H1 (cell line): ENCODE measurements around the gene DTNB.

Experiments
- GABPA ChIP-seq: IDR thresholded peaks from 2 replicates; pipeline ENCODE4 v1.6.1; 2011; ENCODE audit warnings: mild to moderate bottlenecking, low read length, moderate library complexity, borderline replicate concordance; ENCODE audit not compliant: insufficient read depth
- MAFK ChIP-seq: IDR thresholded peaks from 2 replicates; pipeline ENCODE4 v1.6.1; 2012; ENCODE audit warnings: low read depth, mild to moderate bottlenecking, improper control_type of control experiment, low read length
- POLR2A ChIP-seq, 2 experiments: IDR thresholded peaks; 1 replicate in 1 of 2; 2 replicates in 1 of 2; pipeline ENCODE4 v1.6.1; 2011; ENCODE audit warnings: low read depth in 2 of 2, low read length in 2 of 2, mild to moderate bottlenecking in 2 of 2; ENCODE audit errors: control extremely low read depth in 1 of 2
- POLR2AphosphoS5 ChIP-seq: IDR thresholded peaks from 2 replicates; pipeline ENCODE4 v1.6.1; 2011; ENCODE audit warnings: low read depth, low read length
- RXRA ChIP-seq: IDR thresholded peaks from 2 replicates; pipeline ENCODE4 v1.6.1; 2011; ENCODE audit warnings: low read depth, mild to moderate bottlenecking, low read length, moderate library complexity; ENCODE audit not compliant: insufficient read depth
- ZNF274 ChIP-seq: IDR thresholded peaks from 2 replicates; pipeline ENCODE4 v1.7.0; 2012; ENCODE audit warnings: low read length, borderline replicate concordance; ENCODE audit errors: extremely low read depth

- TF ChIP-seq MAFK (no peak), POLR2A (IDR thresholded peaks at IDR 0.05; ENCODE audit: control extremely low read depth in 1 of 2, low read depth in 2 of 2, low read length in 2 of 2) (no peak), POLR2AphosphoS5 (no peak), GABPA (no peak), RXRA (no peak), ZNF274 (no peak)
Measured at GRCh38 chr2:25688236-25688635, 14.9 kb upstream of the DTNB start.
